Activated naive CD8-positive, alpha-beta T cell treated with anti-CD3 and anti-CD28 coated beads, Interleukin-2, amount 50 U/mL, for 24 hours (primary cell): ENCODE results near the gene TBCC.
"Not testable (repeated sequence)": the region's sequence is repeated elsewhere in the genome, so short reads cannot be mapped to it uniquely, and the experiment has no call there.

Experiments used
- ATAC-seq: fragments of 150-1000 bp; cut with Tn5 transposase; one replicate; pipeline ENCODE4 v1.10.0; 2021
- DNase-seq: peaks from one replicate; pipeline ENCODE4 v3.0.0; 2021
- H3K27ac Mint-ChIP-seq: one replicate; pipeline ENCODE4 v1.8.0; 2021; ENCODE audit warnings: mild to moderate bottlenecking, mixed read lengths
- H3K27me3 Mint-ChIP-seq: one replicate; pipeline ENCODE4 v1.8.0; 2021; ENCODE audit warnings: mixed read lengths
- H3K36me3 Mint-ChIP-seq: one replicate; pipeline ENCODE4 v1.8.0; 2021; ENCODE audit warnings: low read depth, mixed read lengths
- H3K4me1 Mint-ChIP-seq: one replicate; pipeline ENCODE4 v1.8.0; 2021; ENCODE audit warnings: mixed read lengths
- H3K4me3 Mint-ChIP-seq: one replicate; pipeline ENCODE4 v1.8.0; 2021; ENCODE audit warnings: mild to moderate bottlenecking, moderate library complexity, mixed read lengths
- H3K9me3 Mint-ChIP-seq: one replicate; pipeline ENCODE4 v1.8.0; 2021; ENCODE audit warnings: mixed read lengths

The TBCC gene

DNA sequence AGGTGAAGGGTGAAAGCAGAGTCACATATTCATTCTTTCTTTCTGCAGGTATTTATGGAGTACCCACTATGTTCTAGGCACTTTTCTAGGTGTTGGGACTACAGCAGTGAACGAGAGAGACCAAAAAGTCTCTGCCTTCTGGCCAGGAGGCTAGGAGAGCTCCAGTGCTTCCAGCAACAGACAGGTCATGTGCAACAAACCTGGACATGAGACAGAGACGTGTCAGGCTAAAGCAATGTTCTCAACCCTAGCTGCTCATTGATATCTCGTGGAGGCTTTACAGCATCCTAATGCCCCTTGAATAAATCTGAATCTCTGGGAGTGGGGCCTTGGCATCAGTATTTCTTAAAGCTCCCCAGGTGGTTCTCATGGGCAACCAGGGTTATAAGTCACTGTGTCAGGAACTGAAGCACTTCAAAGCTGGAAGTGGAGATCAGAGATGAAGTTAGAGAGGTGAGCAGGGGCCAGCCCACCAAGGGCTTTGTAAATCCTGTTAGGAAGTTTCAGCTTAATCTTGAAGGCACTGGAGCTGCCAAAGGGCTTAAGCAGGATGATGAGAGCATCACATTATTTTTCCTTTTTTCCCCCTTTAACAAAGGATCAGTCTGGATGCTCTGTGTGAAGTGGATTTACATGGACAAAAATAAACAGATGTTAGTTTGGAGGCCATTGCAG is 13.0 kb upstream of the TBCC start:
- H3K36me3 Mint-ChIP-seq = peaks cover 5% of the 10 kb centered on the region
- H3K27me3 Mint-ChIP-seq = no peaks in the 10 kb centered on the region
- DNase-seq = no peak
- H3K27ac Mint-ChIP-seq = no peak overlapping the region
- H3K9me3 Mint-ChIP-seq = no peaks in the 10 kb centered on the region
- H3K4me1 Mint-ChIP-seq = no peaks in the 10 kb centered on the region
- H3K4me3 Mint-ChIP-seq = no peak overlapping the region
- no peak for ATAC-seq

DNA sequence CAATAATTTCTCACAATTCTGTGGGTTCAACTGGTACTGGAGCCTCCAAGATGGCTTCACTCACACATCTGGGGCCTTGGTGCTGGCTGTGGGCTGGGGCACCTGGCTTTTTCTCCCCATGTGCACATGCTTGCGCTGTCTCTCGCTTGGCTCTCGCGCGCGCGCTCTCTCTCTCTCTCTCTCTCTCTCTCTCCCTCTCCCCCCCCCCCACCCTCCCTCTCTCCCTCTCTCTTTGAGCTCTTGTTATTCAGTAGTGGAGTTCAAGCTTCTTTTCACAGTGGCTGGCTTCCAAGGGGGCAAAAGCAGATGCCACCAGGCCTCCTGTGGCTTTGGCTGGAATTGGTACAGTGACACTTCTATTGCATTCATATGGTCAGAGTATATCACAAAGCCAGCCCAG is 10.8 kb upstream of the TBCC start:
- H3K27me3 Mint-ChIP-seq = no peaks in the 10 kb centered on the region
- no peak overlapping the region for H3K27ac Mint-ChIP-seq

DNA sequence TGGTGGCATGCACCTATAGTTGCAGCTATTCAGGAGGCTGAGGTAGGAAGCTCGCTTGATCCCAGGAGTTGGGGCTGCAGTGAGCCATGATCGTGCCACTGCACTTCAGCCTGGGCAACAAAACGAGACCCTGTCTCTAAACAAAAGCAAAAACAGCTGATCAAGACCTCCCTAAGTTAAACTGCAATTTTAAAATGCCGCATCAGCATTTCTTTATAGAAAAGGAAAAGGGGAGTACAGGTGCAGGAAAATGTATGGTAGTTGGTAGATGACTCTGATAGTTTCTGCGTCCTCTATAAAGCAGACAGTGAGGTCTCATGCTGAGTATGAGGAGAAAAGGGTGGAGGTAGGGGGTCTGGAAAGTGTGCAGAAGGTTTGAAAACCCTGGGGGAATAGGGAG is 8.9 kb upstream of the TBCC start:
- ATAC-seq (no peak), DNase-seq (no peak)
- Mint-ChIP-seq H3K27ac (no peak overlapping the region), H3K4me1 (peaks cover 4% of the 10 kb centered on the region), H3K9me3 (no peaks in the 10 kb centered on the region), H3K4me3 (no peak overlapping the region), H3K36me3 (peaks cover 8% of the 10 kb centered on the region), H3K27me3 (no peaks in the 10 kb centered on the region)

More for the DNA sequence above, 10.8 kb upstream of the TBCC start:
- no peak for ATAC-seq
- Mint-ChIP-seq H3K36me3 (peaks cover 8% of the 10 kb centered on the region), H3K4me3 (no peak overlapping the region), H3K9me3 (no peaks in the 10 kb centered on the region), H3K4me1 (no peaks in the 10 kb centered on the region)
- DNase-seq = no peak

DNA sequence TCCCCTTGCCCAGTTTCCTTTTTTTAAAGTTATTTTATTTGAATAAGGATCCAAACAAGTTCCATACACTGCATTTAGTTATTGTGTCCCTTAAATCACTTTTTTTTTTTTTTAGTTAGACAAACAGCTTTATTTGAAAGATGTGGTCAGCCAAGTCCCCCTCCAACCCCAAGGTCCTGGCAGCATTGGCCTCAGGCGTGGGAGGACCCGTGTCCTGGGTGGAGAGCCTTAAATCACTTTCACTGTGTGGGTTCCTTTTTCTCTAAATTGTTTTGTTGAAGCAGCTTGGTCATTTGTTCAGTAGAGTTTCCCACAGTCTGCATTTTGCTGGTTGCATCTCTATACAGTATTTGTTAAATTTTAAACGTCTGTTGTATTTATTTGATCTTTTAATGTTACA is 5.2 kb upstream of the TBCC start:
- DNase-seq = no peak
- ATAC-seq = no peak
- no peaks in the 10 kb centered on the region for H3K9me3 Mint-ChIP-seq
- no peaks in the 10 kb centered on the region for H3K27me3 Mint-ChIP-seq
- H3K4me3 Mint-ChIP-seq = no peak overlapping the region
- peaks cover 5% of the 10 kb centered on the region for H3K36me3 Mint-ChIP-seq
- no peak overlapping the region for H3K27ac Mint-ChIP-seq
- H3K4me1 Mint-ChIP-seq = peaks cover 24% of the 10 kb centered on the region

DNA sequence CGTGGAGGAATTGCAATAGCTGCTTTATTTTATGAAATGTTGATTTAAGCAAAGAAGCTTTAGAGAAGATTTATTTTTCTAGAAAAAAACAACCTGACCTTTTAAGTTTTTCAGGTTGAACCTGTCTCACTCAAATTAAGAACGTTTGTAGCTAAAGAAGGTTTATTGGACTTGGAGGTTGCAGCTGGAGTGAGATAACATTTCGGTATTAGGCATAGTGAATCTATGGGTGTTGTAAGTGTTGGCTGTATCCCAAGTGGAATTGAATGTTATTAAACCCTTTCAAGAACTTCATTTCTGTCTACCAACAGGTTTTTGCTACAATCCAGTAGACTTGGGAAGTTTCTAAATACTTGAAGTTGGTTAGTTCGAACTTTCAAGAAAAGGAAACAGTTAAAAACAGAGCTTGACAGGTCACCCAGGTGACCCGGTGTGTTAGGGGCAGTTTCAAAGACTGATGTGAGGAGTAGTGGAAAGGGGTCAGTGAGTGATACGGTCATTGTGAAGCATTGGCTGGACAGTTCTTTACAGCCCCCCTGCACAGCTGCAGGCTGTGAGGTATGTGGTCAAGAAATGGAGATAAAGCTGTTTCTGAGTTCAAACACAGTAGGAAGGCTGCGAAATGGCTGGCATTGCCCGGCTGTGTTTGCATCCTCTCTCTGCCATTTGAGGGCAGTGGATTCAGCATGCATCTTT is 2.4 kb upstream of the TBCC start:
- Mint-ChIP-seq H3K27me3 (no peaks in the 10 kb centered on the region), H3K4me3 (peak overlapping the region; percentile 95), H3K4me1 (peaks cover 38% of the 10 kb centered on the region), H3K9me3 (no peaks in the 10 kb centered on the region), H3K27ac (peak overlapping the region; percentile 96), H3K36me3 (peaks cover 18% of the 10 kb centered on the region)
- DNase-seq (no peak), ATAC-seq (no peak)

DNA sequence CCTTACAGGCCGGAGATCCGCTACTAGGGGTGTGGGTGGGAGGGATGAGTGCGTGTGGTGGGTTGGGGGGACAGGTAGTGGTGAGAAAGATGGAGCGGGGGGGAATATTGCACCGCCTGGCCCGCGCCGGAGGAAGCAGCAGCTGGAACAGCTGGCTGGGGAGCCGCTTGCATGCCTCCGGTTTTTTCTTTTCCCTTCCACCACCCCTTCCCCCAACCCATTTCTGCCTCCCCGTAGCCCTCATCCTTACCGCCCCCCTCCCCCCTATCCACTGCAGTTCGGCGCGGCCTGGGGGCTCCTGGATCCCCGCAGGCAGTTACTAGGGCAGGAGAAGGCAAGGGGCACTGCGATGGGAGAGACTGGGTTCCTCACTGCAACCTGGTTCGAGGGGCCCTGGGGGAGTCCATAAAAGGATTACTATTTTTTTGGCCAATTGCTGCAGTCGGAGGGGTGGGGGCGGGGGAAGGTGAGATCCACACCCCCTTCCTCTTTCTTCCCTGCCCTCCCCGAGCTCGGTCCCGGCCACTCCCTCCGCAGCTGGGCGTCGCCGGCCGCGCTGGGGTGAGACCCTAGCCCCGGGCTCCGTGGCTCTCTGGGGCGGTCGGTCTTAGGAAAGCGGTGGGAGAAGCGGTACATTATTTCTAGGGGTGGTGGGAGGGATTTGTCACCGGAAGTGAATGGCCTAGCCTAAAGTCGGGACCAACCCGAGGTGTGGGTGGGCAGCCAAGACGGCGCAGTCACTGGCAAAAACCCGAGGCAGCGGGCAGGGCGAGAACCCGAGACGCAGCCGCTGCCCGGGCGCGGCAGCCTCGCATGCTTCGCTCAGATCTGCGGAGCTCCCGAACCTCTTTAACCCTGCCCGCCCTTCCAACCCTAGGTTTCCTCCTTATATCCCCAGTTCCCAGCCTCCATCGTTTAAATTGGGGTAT is 824 bp upstream of the TBCC start:
- Mint-ChIP-seq H3K4me3 (peak overlapping the region; percentile 95), H3K27me3 (no peaks in the 10 kb centered on the region), H3K4me1 (peaks cover 41% of the 10 kb centered on the region), H3K27ac (peak overlapping the region; percentile 96), H3K9me3 (no peaks in the 10 kb centered on the region), H3K36me3 (peaks cover 18% of the 10 kb centered on the region)
- ATAC-seq (peak; percentile 82), DNase-seq (peak; percentile 86)

DNA sequence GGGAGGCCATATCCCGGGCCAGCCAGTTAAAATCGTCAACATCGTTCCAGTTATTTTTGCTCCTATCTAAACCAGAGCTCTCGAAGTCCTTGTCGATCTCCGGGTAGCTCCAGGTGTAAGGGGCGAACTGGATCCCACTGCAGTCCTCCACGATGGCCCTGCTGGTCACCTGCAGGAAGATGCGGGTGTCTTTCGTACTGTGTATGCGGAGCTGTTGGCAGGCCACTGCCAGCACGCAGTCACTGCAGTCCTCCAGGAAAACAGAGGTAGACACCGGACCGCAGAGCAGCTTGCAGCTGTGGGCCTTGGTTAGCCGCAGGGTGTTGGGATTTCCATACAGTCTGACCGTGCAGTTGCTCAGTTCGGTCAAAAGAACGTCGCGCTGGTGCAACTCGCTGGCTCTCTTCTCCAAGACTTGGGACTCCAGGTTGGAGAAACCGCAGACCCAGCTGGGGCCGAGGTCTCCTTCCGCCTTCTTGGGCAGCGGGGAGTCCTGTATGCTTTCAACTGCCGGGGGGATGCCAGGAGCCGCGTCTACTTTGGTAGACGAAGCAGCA is 742 bp downstream of the TBCC start:
- peak overlapping the region; percentile 95 for H3K4me3 Mint-ChIP-seq
- H3K27me3 Mint-ChIP-seq = no peaks in the 10 kb centered on the region
- peak; percentile 43 for DNase-seq
- H3K4me1 Mint-ChIP-seq = peaks cover 36% of the 10 kb centered on the region
- H3K36me3 Mint-ChIP-seq = peaks cover 18% of the 10 kb centered on the region
- H3K9me3 Mint-ChIP-seq = no peaks in the 10 kb centered on the region
- ATAC-seq = no peak
- peak overlapping the region; percentile 96 for H3K27ac Mint-ChIP-seq

DNA sequence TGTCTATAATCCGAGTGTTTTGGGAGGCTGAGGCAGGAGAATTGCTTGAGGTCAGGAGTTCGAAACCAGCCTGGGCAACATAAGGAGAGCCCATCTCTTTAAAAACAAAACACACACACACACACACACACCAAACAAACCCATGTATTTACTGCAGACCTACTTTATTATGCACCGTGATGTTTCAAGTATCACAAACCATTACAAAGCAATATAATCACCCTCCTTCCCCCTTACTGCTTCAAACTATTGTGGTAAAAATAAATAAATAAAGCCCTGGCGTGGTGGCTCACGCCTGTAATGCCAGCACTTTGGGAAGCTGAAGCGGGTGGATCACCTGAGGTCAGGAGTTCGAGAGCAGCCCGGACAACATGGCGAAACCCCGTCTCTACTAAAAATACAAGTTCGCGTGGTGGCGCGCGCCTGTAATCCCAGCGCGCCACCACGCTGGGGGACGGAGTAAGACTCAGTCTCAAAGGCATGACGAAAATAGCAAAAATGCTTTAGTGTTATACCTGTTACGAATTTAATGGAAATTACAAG is 1.5 kb downstream of the TBCC start:
- peaks cover 18% of the 10 kb centered on the region for H3K36me3 Mint-ChIP-seq
- H3K4me1 Mint-ChIP-seq = peaks cover 36% of the 10 kb centered on the region
- no peak for ATAC-seq
- H3K4me3 Mint-ChIP-seq = peak overlapping the region; percentile 95
- DNase-seq = no peak
- no peaks in the 10 kb centered on the region for H3K9me3 Mint-ChIP-seq
- H3K27ac Mint-ChIP-seq = peak overlapping the region; percentile 52
- no peaks in the 10 kb centered on the region for H3K27me3 Mint-ChIP-seq

DNA sequence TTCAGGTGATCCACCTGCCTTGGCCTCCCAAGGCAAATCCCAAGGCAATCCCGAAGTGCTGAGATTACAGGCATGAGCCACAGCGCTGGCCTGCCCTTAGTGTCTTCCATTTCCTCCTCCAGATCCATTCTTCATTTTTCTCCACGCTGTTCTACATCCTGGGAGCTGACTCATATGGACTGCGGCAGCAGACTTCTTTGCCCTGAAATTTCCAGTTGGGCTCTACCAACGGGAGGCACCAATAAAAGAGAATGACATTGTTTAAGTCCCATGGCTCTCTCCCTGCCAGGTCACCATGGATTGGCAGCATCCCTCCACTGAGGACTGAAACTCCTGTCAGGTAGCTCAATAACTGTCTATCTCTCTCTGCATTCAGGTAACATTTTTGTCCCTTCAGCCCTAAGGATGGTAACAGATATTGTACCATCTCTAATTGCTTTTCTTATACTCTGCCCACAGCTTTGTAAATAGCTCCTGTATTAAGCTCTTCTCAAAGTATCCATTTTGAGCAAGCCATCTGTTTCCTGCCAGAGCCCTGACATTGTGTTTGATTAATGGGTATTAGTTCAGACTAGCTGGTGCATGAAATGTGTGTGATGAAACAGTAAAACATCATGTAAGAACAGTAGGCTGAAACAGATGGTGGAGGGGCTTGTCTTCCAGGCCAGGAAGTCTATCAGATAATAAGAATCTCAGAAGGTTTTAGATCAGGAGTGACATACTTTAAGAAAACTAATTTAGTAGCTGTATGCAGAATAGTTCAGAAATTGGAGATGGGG is 3.6 kb downstream of the TBCC start:
- H3K27ac Mint-ChIP-seq = no peak overlapping the region
- no peaks in the 10 kb centered on the region for H3K27me3 Mint-ChIP-seq
- peaks cover 16% of the 10 kb centered on the region for H3K36me3 Mint-ChIP-seq
- H3K4me3 Mint-ChIP-seq = no peak overlapping the region
- DNase-seq (no peak), ATAC-seq (no peak)
- H3K4me1 Mint-ChIP-seq = peaks cover 18% of the 10 kb centered on the region
- no peaks in the 10 kb centered on the region for H3K9me3 Mint-ChIP-seq

DNA sequence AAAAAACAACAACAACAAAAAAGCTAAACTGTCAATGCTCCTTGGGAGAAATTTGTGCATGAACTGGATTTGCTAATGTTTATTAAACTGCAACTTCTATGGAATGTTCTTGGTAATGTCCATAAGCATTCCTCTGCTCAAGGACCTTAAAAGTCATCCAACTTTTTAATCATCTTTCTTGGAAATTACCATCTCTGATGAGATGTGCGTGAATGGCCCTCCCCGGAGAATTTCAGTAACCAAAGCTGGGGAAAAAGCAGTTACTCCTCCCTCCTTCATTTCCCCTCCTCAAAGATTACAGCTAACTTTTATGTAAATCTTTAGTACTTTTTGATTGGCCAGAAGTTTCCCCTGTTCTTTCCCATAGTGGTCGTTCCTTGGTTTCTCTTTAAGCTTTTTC is 5.2 kb downstream of the TBCC start:
- Mint-ChIP-seq H3K36me3 (peaks cover 13% of the 10 kb centered on the region), H3K4me3 (no peak overlapping the region), H3K9me3 (no peaks in the 10 kb centered on the region)

DNA sequence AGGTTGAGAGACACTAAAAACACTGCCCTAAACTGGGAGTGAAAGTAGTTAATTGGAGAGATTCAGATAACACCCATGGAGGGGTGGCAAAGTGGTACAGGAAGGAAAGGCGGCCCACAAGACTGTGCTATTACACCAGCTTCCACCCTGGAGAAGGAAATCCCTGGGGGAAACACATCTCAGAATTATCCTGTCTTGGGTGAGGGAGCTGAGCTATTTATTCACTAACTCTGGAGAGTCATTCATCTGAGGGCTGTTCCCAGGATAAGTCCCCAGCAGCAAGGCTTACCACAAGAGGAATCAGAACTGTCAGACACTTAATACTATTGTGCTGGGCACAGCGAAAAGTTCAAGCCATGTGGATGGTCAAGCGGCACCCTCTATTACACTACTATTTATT is 9.9 kb downstream of the TBCC start:
- H3K9me3 Mint-ChIP-seq = no peaks in the 10 kb centered on the region
- H3K27me3 Mint-ChIP-seq = no peaks in the 10 kb centered on the region
- no peak overlapping the region for H3K4me3 Mint-ChIP-seq
- ATAC-seq = no peak
- H3K27ac Mint-ChIP-seq = no peak overlapping the region
- H3K36me3 Mint-ChIP-seq = no peaks in the 10 kb centered on the region
- DNase-seq = no peak
- no peaks in the 10 kb centered on the region for H3K4me1 Mint-ChIP-seq

More for the DNA sequence above, 5.2 kb downstream of the TBCC start:
- Mint-ChIP-seq H3K27me3 (no peaks in the 10 kb centered on the region), H3K4me1 (peaks cover 14% of the 10 kb centered on the region), H3K27ac (no peak overlapping the region)
- no peak for DNase-seq
- ATAC-seq = no peak

DNA sequence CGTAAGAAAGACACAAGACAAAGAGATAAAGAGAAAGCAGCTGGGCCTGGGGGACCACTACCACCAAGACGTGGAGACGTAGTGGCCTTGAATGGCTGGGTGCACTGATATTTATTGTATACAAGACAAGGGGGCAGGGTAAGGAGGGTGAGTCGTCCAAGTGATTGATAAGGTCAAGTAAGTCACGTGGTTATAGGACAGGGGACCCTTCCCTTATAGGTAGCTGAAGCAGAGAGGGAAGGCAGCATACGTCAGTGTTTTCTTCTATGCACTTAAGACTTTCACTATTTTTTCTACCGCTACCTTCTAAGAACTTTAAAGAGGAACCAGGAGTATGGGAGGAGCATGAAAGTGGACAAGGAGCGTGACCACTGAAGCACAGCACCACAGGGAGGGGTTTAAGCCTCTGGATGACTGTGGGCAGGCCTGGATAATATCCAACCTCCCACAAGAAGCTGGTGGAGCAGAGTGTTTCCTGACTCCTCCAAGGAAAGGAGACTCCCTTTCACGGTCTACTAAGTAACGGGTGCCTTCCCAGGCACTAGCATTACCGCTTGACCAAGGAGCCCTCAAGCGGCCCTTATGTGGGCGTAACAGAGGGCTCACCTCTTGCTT is 11.9 kb downstream of the TBCC start:
- H3K4me1 Mint-ChIP-seq, H3K4me3 Mint-ChIP-seq, H3K36me3 Mint-ChIP-seq, H3K27ac Mint-ChIP-seq, ATAC-seq, H3K27me3 Mint-ChIP-seq, H3K9me3 Mint-ChIP-seq, DNase-seq: not testable (repeated sequence)

DNA sequence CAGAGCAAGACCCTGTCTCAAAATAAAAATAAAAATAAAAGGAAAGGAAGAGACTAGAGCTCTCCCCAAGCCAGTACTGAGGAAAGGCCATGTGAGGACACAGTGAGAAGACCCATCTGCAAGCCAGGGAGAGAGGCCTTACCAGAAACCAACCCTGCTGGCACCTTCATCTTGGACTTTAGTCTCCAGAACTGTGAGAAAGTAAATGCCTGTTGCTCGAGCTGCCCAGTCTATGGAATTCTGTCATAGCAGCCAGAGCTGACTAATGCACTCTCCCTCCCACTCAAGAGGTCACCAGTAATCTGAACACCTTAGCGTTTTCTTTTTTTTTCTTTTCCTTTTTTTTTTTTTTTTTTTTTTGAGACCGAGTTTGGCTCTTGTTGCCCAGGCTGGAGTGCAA is 16.2 kb downstream of the TBCC start:
- peaks cover 18% of the 10 kb centered on the region for H3K4me1 Mint-ChIP-seq
- ATAC-seq = no peak
- H3K9me3 Mint-ChIP-seq = no peaks in the 10 kb centered on the region
- no peak overlapping the region for H3K4me3 Mint-ChIP-seq
- H3K27me3 Mint-ChIP-seq = no peaks in the 10 kb centered on the region
- H3K36me3 Mint-ChIP-seq = no peaks in the 10 kb centered on the region
- no peak overlapping the region for H3K27ac Mint-ChIP-seq
- DNase-seq = no peak
